ENCODE data around the gene HGF. TPM values are rescaled to one million over a fixed set of nuclear protein-coding genes. Genes with fewer than 3 reads are reported as not detected.

Gene HGF
- total and polyA plus RNA-seq, 10 of the 15 experiments (the other 5 are each of a cell fraction or from before 2014, with no cell fraction given): 0.10 to 1.7 (median 0.99) TPM

- ChIA-PET SMC1A (ENCODE audit: uncharacterized antibody, unreplicated experiment) (interaction anchor here (1.0 kb wide), 1 partner anchor 11 kb away, joined by 3 read pairs; no protein-coding TSS in a partner anchor), POLR2A (no interaction called here), CTCF (no interaction called here), RAD21 (ENCODE audit: unreplicated experiment) (interaction anchor here (1.1 kb wide), 1 partner anchor 50 kb away, joined by 3 read pairs; no protein-coding TSS in a partner anchor)
- H3K79me2 ChIP-seq (ENCODE audit: control insufficient read depth, insufficient read depth, low read length): no peaks in the 10 kb centered on the region
- no peak overlapping the region for H3K4me3 ChIP-seq
- in situ Hi-C loops (cut with MboI) (no loop called here), intact Hi-C loops (cut with micrococcal nuclease; ENCODE audit: unreplicated experiment) (no loop called here)
- H3K36me3 ChIP-seq (ENCODE audit: control insufficient read depth in 2 of 2, insufficient read depth in 2 of 2, low read length in 1 of 2): no peaks in the 10 kb centered on the region
- 4% methylated on average over 1 of the region's 1 CpG for WGBS (ENCODE audit: insufficient coverage, insufficient replicate concordance, low lambda C conversion rate, missing lambda C conversion rate)
- ATAC-seq (no peak), FAIRE-seq (no peak), DNase-seq (ENCODE audit: low read depth, low spot score) (no peak)
- no peak overlapping the region for H3K4me2 ChIP-seq (ENCODE audit: control insufficient read depth, insufficient read depth)
- H3K27ac ChIP-seq (ENCODE audit: control insufficient read depth, insufficient read depth): no peak overlapping the region
- peaks cover 3% of the 10 kb centered on the region; the same call in 2 of the 3 replicates for H3K9me3 ChIP-seq (replicated peaks; ENCODE audit: control insufficient read depth, insufficient read depth, low read length)
- H3K4me1 ChIP-seq (ENCODE audit: control insufficient read depth, insufficient read depth, low read length): no peaks in the 10 kb centered on the region
- TF ChIP-seq HCFC1 (IDR thresholded peaks at IDR 0.05; ENCODE audit: low read length) (no peak), EGR1 (IDR thresholded peaks at IDR 0.05; ENCODE audit: borderline replicate concordance in 1 of 2, low read depth in 2 of 2, low read length in 2 of 2) (no peak), TARDBP (IDR thresholded peaks at IDR 0.05; ENCODE audit: borderline replicate concordance) (no peak), NR2F1 (conservative IDR thresholded peaks at IDR 0.05) (no peak), NKRF (conservative IDR thresholded peaks at IDR 0.05) (no peak), RELA (IDR thresholded peaks at IDR 0.05; ENCODE audit: borderline replicate concordance, partially characterized antibody) (no peak), ATF7 (IDR thresholded peaks at IDR 0.05; ENCODE audit: low read depth) (no peak), PKNOX1 (IDR thresholded peaks at IDR 0.05) (no peak), SMAD5 (IDR thresholded peaks at IDR 0.05; ENCODE audit: low read depth) (no peak), KLF5 (IDR thresholded peaks at IDR 0.05; ENCODE audit: partially characterized antibody) (no peak), POLR2AphosphoS5 (IDR thresholded peaks at IDR 0.05; ENCODE audit: low read length) (no peak), RBBP5 (conservative IDR thresholded peaks at IDR 0.05) (no peak), ZNF622 (IDR thresholded peaks at IDR 0.05) (no peak), FOXK2 (IDR thresholded peaks at IDR 0.05) (no peak), MYC (IDR thresholded peaks at IDR 0.05; ENCODE audit: insufficient read depth, insufficient read length, insufficient replicate concordance, low read length, severe bottlenecking) (no peak), NRF1 (conservative IDR thresholded peaks at IDR 0.05; ENCODE audit: low read depth, low read length) (no peak), BMI1 (IDR thresholded peaks at IDR 0.05; ENCODE audit: borderline replicate concordance) (no peak)
- TF ChIP-seq, protein P1, sequence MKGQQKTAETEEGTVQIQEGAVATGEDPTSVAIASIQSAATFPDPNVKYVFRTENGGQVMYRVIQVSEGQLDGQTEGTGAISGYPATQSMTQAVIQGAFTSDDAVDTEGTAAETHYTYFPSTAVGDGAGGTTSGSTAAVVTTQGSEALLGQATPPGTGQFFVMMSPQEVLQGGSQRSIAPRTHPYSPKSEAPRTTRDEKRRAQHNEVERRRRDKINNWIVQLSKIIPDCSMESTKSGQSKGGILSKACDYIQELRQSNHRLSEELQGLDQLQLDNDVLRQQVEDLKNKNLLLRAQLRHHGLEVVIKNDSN (IDR thresholded peaks at IDR 0.05; ENCODE audit: borderline replicate concordance, extremely low read length, insufficient read depth, low read depth, low read length): no peak
- H3K27me3 ChIP-seq (replicated peaks in 1 of 2; ENCODE audit: control insufficient read depth in 2 of 2, insufficient read depth in 2 of 2, low read length in 1 of 2): no peaks in the 10 kb centered on the region
- no TSS peak for BruUV-seq (replicated peaks)
- no peak overlapping the region for H2AFZ ChIP-seq (ENCODE audit: control insufficient read depth, low read depth, low read length)
- H3K9ac ChIP-seq (ENCODE audit: control insufficient read depth, insufficient read depth, low read length): no peak overlapping the region
- H4K20me1 ChIP-seq (ENCODE audit: control insufficient read depth, insufficient read depth): no peaks in the 10 kb centered on the region
Observed at GRCh38 chr7:81655271-81655670, 114.6 kb downstream of the HGF start.

Data from GM12878 (cell line).